GM18867 (cell line): ENCODE measurements around the gene CIBAR2.

Experiments used
- ATAC-seq: cut with Tn5 transposase; IDR thresholded peaks from one replicate; pipeline ENCODE4 v1.9.1; 2021; ENCODE audit warnings: mild to moderate bottlenecking, moderate library complexity; ENCODE audit not compliant: unreplicated experiment

CIBAR2 gene

DNA sequence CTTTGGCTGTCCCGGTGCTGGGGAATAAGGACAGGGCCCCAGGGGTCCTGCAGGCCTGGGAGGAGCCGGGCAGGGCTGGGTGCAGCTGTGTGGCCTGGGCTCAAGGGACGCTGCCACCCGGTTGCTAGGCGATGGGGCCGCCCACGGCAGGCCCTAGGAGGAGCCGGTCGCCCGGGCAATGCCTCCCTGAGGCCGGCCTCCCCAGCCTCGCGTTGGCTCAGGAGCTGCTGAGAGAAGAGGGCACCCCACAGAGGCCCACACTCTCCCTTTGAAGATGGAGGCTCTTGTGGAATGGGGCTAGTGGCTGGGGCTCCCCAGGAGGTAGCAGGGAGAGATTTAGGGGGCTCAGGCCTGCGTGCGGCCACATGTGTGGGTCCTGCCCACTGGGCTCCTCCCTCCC, at the start of gene CIBAR2:
Gene CIBAR2 (minus strand): TSS at position 109 of the 400 bp plus-strand sequence. CDS start 120 bp downstream, outside the sequence.
- no peak for ATAC-seq

DNA sequence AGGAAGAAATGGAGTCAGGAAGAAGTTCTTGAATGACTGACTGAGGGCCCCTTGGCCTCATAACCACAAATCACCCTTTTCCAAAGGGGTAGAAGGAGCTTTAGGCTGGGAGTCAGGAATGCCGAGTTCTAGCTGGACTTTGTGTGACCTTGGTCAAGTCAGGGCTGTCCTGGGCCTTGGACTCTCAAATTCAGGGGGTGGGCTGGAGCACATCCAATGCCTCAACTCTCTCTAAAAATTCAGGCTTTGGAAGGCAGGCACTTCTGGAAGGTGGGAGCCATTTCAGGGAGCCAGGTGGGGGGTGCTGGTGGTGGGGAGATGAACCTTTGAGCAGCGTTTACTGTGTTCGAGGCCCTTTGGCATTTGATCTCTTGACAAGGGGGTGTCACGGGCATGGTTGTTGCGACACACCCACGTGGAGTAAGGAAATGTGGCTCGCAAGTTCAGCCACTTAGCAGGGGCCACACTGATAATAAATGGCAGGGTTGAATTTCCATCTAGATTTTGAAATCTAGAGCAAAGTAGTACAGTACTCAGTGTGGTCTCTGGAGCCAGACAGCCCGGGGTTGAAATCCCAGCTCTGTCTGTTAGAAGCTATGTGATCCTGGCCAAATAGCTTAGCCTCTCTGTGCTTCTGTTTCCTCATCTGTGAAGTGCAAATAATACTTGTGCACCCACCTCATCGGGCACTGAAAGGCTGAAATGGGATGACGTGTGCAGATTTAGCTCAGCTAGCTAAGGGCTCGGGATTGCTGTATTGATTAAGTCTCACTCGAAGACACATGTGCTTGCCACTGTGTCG, 47.1 kb upstream of the CIBAR2 start:
- no peak for ATAC-seq

DNA sequence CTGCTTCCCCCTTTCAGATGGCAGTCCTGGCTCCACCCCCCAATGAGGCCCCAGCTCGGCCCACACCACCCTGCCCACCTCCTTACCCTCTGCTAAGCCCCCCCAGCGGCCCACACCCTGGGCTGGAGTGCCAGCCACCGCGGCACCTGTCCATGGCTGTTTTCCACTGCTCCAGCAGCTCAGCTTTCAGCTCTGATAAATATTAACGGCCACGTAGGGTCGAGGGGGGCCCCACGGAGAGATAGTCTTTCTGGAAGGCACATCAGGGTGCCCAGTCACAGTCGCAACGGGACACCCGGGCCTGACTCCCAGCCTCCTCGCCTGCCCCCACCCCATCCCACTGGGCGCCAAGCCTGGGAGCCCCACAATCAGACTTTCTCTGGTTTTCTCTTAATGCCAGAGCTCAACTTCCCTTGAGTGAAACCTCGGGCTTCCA, 46.5 kb upstream of the CIBAR2 start:
- no peak for ATAC-seq

DNA sequence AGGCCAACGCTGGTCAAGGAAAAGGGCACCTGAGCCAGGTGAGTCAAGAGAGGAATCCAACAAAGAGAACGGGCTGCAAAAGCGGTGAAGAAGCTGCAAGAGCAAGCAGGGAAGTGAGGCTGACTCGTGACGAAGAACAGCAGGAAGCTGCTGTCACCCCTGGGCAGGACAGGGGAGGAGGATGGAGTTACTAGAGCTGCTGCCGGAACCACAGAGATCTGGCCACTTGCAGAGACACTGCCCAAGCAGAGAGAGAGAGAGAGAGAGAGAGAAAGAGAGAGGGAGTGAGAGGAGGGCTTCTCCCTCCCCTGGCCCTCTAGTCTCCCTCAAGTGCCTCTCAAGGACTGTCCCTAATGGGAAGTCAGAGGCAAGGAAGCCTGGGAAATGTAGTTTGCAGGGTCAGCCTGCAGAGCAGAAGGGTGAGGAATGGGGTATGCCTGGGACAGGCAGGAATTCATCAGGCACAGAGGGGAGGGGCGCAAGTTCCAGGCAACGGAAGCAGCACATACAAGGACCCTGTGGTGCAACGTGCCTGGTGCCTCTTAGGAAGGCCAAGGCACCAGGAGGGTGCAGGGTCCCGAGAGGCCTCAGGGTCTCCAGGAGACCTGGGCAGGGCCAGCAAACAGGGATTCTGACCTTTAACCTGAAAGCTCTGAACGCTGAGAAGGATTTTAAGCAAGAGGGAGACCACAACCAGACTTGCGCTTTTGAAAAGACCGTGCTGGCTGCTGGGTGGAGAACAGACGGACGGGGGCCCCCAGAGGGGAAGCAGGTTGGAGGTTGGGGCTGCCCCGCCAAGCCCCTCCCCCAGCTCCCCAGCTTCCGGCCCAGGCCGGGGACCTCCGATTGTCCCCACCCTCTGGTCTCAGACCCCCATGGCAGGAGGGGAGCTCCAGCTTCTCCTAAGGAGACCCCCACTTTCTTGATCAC, 45.8 kb upstream of the CIBAR2 start:
- no peak for ATAC-seq

DNA sequence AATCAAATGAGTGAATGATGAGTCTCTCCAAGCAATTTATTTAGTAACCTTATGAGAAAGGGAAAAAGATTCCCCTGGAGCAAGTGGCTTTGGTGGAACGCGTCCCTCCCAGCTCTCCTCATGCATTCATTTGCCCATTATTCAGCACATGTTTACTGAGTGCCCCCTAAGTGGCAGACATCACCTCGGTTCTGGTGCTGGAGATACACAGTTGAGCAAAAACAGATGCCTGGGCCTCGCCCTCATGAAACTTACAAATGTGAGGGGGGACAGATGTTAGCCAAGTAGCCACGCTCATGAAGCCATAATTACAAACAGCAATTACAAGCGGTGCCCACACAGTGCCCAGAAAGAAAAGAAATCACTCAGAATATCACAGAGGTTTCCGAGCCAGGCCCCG, 45.1 kb upstream of the CIBAR2 start:
- ATAC-seq = no peak

DNA sequence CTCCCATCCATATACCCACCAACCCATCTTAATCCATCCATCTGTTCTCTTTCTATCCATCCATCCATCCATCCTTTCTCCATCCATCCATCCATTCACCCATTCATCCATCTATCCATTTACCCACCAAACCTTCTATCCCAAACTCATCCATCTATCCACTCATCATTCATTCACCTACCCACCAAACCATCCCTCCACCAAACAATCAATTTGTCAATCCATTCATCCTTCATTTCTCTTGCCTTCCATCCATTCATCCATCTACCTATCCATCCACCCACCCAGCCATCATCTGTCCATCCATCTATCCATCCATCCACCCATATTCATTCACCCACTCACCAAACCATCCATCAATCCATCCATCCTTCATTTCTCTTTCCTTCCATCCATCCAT, 44.6 kb upstream of the CIBAR2 start:
- ATAC-seq = no peak

DNA sequence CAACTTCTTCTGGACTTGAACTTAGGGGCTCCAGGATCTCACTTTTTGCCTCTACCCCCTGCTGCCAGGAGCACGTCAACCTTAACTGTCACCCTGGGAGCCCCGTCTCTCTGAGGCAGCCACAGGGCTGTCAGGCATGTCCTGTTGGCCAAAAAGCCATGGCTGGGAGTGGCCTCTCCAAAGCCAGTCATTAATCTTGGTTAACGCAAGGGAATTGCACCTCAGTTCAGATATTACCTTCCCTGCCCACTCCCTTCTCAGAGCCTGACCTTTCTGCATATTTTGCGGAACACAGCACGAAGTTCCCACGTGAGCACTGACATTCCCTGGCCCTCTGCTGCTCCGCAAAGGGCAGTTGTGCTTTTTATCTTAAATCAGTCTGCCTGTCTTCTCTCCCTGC, 44.2 kb upstream of the CIBAR2 start:
- no peak for ATAC-seq

DNA sequence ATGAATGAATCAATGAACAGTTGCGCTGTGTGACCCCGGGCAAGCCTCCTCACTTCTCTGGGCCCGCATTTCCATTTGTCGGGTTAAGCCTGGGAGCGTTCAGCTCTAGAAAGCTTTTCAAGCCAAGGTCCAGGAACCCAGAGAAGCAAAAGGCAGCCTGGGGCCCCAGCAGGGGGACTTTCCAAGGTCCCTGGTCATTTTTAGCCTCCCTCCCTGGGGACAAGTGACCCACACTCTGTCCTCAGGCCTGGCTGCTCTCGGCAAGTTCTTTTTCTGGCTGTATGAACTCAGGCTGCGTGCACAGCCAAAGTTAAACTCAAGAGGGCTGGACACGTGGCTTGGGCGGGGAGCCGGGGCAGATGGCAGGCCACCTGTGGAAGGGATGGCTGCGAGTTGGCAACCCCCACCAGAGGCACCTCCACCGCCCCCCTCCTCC, 41.4 kb upstream of the CIBAR2 start:
- no peak for ATAC-seq

DNA sequence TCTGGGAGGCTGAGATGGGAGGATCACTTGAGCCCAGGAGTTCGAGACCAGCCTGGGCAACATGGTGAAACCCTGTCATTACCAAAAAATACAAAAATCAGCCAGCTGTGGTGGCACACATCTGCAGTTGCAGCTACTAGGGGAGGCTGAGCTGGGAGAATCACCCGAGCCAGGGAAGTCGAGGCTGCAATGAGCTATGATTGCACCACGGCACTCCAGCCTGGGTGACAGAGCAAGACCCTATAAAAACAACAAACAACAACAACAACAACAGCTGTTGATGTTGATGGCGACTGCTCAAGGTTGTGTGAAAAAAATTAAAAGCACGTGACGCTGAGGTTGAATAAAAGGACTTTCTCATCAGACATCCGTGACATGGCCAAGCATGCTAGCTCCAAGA, 40.8 kb upstream of the CIBAR2 start:
- no peak for ATAC-seq

DNA sequence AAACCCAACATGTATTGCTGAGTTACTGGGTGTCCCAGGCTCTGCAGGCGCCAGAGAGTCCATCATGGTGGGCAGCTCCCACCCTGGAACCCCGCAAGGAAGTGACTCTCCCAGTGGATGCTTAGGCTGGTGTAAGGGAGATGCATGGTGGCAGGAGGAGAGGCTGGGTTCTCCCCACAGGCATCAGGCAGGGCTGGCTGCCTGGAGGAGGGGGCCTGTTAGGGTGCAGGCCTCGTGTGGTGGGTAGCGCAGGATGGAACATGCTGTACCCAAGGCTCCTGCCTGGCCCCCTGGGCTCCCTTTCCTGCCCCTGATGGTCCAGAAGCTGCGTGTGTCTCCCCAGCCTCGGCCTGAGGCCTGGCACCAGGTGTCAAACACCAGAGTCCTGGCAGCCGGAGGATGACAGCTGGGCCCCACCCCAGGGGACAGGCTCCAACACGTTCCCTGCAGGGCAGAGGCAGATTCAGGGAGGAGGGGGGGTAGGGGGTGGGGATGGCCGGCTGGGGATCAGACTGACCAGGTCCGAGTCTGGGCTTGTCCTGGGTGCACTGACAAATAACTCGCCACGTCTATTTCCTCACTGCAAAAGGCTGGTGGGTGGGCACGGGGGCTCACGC, 40.2 kb upstream of the CIBAR2 start:
- ATAC-seq = no peak

DNA sequence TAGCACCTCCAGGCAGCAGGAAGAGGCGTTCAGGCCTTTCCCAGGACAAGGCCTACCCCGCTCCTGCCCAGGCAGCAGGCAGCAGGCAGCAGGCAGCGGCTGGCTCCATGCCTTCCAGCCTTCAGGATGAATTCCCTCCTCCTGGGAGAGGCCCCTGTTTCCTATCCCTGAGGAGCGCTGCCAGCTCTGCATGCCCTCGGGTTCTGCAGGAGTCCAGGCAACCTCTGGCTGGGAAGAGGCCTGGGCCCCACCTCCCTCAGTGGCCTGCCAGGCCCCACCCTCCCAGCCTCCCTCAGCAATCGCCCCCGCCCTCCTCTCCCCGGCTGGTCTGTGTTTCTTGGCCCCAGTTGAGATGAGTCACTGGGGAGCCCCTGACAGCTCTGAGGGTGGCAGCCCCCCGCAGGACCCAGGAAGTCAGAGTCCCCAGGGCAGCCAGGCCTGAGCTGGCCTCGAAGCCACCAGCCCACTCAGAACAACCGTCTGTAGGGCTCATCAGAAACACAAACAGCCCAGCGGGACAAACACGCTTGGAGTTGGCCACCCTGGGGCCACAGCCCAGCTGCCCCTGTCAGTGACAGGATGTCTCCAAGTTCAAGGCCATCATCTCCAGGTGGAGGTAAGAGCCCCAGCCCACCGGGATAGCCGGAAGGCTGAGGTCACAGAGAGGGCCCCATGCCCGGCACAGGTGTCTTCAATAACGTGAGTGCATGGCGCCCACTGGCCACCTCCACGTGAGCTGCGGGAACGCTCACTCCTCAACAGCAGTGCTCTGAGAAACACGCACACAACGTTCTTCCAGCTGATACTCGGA, 39.5 kb upstream of the CIBAR2 start:
- ATAC-seq = peak; percentile 58

DNA sequence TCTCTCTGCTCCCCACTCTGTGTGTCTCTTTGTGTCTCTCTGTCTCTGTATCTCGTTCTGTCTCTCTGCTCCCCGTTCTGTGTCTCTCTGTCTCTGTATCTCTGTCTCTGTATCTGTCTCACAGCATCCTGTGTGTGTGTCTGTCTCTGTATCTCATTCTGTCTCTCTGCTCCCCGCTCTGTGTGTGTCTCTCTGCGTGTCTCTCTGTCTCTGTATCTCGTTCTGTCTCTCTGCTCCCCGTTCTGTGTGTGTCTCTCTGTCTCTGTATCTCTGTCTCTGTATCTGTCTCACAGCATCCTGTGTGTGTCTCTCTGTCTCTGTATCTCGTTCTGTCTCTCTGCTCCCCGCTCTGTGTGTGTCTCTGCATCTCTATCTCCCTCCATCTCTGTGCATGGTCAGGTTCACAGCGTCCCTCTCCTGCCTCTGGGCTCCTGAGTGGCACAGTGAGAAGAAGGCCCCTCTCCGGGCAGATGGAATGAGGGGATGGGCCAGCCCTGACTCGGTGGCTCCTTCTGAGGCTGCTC, 38.9 kb upstream of the CIBAR2 start:
- ATAC-seq = no peak

DNA sequence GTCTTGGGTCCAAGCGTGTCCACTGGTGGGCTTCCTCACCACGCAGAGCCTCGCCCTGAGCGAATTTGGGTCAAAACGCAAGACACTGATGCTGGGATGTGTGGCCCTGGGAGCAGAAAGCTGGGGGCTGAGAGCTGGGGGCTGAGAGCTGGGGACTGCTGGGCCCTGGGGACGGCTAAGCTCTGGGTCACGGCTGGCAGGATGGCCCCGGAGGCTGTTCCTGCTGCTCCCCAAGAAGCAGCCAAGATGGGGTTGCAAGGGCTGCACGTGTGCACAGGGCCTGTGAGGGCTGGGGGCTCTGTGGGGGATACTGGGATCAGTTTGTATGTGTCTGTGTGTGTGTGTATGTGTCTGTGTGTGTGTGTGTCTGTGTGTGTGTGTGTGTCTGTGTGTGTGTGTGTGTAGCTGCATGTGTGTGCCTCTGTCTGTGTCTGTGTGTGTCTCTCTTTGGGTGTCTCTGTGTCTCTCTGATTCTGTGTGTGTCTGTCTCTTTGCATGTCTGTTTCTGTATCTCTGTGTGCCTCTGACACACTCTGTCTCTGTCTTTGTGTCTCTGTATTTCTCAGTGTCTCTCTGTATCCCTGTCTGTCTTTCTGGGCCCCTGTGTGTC, 38.2 kb upstream of the CIBAR2 start:
- no peak for ATAC-seq

DNA sequence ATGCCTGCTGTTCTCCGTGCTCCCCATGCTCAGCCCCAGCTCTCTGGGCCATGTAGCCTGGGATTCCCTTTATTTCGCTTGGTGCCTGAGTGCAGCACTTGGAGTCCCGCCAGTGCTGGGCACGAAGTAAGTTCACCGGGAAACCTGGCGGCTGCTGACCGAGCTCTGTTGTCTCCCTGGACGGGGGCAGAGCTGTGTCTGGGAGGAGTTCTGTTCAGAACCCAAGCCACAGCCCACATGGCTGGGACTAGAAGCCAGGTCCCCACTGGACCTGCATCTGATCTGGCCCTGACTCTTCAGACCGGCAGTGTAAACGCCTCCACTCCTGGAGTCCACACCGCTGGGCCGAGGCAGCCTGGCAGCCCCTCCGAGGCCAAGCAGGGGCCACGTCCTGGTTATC, 37.5 kb upstream of the CIBAR2 start:
- ATAC-seq = no peak

DNA sequence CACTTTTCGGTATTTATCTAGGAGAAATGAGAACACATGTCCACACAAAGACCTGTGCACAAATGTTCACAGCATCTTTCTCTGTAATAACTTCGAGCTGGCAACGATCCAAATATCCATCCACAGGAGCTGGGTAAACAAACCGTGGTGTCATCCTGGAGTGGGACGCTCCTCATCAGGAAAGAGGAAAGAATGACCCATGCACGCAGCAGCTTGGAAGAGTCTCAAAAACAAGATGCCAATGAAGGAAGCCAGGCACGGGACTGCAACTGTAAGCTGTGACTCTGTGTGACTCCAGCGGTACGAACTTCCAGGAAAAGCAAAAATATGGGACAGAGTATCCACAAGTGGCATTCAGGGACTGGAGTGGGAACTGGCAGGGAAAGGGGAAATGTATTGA, 36.7 kb upstream of the CIBAR2 start:
- no peak for ATAC-seq

DNA sequence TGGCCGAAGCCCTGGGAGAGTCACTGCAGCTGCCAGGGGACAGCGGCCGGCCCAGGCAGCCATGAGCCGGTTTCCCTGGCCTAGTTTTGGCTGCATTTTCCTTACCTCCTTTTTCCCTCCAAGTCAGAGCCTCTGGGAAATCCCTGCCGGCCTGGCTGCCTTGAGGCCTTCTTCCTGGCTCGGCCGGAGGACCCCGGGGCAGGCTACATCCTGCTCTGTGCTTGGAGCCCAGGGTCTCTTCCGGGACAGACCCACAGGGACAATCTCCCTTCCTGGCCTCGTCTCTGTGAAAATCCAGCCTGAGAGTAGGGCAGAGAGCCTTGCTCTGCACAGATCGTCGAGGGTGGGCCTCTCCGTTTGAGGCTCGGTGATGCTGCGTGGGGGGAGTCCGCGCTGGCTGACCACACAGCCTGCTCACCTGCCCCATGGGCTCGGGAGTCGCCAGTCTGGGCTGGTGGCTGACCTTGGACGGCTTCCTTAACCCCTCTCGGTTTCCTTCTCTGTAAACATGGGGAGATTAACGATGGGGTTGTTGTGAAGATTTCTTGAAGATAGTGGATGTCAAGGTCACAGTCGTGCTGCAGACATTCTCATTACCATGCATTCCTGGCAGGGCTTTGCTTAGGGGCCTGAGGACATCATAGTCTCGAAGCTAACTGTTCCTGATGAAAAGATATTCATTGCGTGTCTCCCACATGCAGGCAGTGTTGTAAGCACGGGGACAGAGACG, 34.8 kb upstream of the CIBAR2 start:
- no peak for ATAC-seq

DNA sequence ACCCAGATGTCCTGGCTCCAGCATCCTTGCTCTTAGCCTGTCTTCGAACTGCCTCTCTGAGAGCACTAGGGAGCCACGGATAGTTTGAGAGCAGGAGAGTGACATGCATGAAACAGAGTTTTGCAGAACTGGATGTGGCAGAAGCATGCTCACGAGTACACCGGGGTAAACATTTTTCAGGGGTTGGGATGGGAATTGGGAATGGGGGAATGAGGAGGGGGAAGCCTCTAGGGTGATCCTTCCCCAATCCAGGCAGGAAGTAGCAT, 34.2 kb upstream of the CIBAR2 start:
- no peak for ATAC-seq

DNA sequence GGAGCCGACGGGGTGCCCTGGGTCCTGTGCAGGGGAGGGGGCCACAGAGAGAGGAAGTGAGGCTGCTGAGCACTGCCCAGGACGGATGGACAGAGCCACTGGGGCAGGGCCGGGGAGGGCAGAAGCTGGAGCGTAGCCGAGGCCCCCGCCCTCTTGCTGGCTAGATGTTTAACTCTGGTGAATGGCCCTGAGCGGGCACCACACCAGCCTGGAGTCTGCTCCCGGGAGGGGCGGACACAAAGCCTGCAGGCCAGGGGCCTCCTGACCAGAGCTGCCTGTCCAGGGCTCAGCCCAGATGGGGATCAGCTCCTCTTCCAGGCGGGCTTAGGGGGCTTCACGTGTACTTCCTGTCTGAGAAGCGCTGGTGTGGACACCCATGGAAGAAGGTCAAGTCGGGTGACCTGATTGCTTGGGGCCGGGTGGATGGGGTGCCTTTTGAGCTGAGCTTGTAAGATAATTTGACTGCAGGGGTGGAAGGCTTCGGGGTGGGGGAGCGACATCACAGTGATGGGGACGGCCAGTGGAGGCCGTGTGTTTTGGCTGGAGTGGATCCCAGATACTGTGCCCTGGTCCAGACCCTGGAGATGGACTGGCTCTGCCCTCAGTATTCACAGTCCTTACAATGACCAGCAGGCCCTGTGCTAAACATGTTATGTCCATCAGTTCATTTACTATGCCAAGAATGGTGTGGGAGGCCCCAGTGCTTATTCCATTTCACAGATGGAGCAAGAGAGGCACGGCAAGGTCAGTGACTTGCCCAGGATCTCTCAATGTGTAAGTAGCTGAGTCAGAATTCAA, 33.7 kb upstream of the CIBAR2 start:
- no peak for ATAC-seq

DNA sequence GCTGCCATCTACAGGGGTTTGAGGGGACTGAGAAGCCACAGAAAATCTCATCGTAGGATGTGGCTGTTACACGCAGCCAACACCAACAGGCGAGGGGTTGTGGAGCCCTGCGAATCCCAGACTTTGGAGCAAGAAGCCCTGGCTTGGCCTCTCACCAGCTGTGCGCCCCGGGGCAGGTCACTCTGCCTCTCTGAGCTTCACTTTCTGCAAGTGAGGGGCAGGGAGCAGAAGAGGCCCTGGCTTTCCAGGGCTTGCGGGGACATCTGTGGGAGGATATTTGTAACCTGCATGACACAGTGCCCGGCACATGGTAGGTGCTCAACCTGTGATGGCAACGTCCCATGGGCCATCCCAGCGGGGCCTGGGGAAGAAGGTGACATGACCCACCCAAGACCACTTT, 32.9 kb upstream of the CIBAR2 start:
- ATAC-seq = no peak
